Measurements from ENCODE around the gene PROCA1.

DNA sequence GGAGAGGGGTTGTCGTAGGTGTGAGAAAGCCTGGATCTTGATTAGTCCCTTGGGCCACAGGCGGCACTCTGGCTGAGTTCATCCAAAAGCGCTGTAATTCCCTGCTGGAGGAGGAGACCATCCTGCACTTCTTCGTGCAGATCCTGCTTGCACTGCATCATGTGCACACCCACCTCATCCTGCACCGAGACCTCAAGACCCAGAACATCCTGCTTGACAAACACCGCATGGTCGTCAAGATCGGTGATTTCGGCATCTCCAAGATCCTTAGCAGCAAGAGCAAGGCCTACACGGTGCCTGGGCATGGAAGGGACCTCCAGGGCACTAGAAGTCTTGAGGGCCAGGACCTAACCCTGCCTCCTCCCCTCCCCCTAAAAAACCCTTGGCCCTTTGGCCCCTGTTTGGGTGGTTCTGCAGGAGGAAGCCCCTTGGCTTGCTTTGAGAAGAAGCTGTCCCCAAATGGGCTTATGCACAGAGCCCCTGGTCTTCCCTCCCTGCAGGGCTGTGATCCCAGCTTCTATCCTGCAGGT lies 23.1 kb upstream of the PROCA1 start:
- TF ChIP-seq, protein P1, sequence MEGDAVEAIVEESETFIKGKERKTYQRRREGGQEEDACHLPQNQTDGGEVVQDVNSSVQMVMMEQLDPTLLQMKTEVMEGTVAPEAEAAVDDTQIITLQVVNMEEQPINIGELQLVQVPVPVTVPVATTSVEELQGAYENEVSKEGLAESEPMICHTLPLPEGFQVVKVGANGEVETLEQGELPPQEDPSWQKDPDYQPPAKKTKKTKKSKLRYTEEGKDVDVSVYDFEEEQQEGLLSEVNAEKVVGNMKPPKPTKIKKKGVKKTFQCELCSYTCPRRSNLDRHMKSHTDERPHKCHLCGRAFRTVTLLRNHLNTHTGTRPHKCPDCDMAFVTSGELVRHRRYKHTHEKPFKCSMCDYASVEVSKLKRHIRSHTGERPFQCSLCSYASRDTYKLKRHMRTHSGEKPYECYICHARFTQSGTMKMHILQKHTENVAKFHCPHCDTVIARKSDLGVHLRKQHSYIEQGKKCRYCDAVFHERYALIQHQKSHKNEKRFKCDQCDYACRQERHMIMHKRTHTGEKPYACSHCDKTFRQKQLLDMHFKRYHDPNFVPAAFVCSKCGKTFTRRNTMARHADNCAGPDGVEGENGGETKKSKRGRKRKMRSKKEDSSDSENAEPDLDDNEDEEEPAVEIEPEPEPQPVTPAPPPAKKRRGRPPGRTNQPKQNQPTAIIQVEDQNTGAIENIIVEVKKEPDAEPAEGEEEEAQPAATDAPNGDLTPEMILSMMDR (IDR thresholded peaks at IDR 0.05): no peak
- no peak for TF ChIP-seq POLR2A (IDR thresholded peaks at IDR 0.05)
